H1 (cell line): ENCODE results near the gene ADCY1. TPM values are rescaled to one million over a fixed set of nuclear protein-coding genes. Genes with fewer than 3 reads are reported as not detected.
A peak's percentile ranks its signal among the peaks of the same experiment; 100 is the strongest.

Source experiments
- CTCF ChIA-PET: fragments of 300-600 bp; sonication (Branson Sonifier 250); formaldehyde crosslinking; loops from one replicate; lab custom pipeline; 2021; ENCODE audit not compliant: partially characterized antibody; lab: Charles Lee
- POLR2A ChIA-PET: fragments of 300-600 bp; sonication (Branson Sonifier 250); formaldehyde crosslinking; loops from one replicate; lab custom pipeline; 2021; ENCODE audit warnings: inconsistent platforms; ENCODE audit not compliant: partially characterized antibody; lab: Charles Lee
- DNase-seq, 2 experiments: peaks; one replicate each; pipeline versions ENCODE4 v3.0.0 to v3.0.0-alpha.2; 2010 to 2022; ENCODE audit warnings: low spot score in 2 of 2, low read depth in 1 of 2, mixed read lengths in 1 of 2
- FAIRE-seq: peaks from 2 replicates; lab custom pipeline; 2011; peaks lifted over from hg19 to GRCh38; lab: Jason Lieb, UNC
- H2AFZ ChIP-seq: 2 replicates; pipeline ENCODE4 v1.8.1; 2012; ENCODE audit warnings: low read length, inconsistent platforms
- H2AK5ac ChIP-seq: 2 replicates; pipeline ENCODE4 v1.6.1; 2013; ENCODE audit warnings: low read depth, low read length
- H2BK120ac ChIP-seq: replicated peaks from 2 replicates; pipeline ENCODE3; 2013; ENCODE audit warnings: low read depth, low read length, inconsistent platforms
- H2BK12ac ChIP-seq: 2 replicates; pipeline ENCODE4 v1.6.1; 2013; ENCODE audit warnings: low read depth, low read length
- H2BK15ac ChIP-seq: 2 replicates; pipeline ENCODE4 v1.6.1; 2013; ENCODE audit warnings: low read length
- H2BK20ac ChIP-seq: 2 replicates; pipeline ENCODE4 v1.6.1; 2013; ENCODE audit warnings: low read length
- H2BK5ac ChIP-seq: 2 replicates; pipeline ENCODE4 v1.6.1; 2013; ENCODE audit warnings: low read depth, low read length
- H3K14ac ChIP-seq: 2 replicates; pipeline ENCODE4 v1.6.1; 2013; ENCODE audit warnings: inconsistent platforms; ENCODE audit not compliant: insufficient read length
- H3K18ac ChIP-seq: 2 replicates; pipeline ENCODE4 v1.6.1; 2013; ENCODE audit warnings: low read length; ENCODE audit errors: extremely low read depth
- H3K23ac ChIP-seq: 2 replicates; pipeline ENCODE4 v1.6.1; 2013; ENCODE audit warnings: inconsistent platforms; ENCODE audit not compliant: insufficient read length
- H3K23me2 ChIP-seq: 2 replicates; pipeline ENCODE4 v1.6.1; 2013; ENCODE audit warnings: low read depth, low read length
- H3K27ac ChIP-seq: 2 replicates; pipeline ENCODE4 v1.6.1; 2011; ENCODE audit warnings: low read depth, low read length, inconsistent platforms
- H3K27me3 ChIP-seq, 4 experiments: replicated peaks in 1 of 4; 1 replicate in 1 of 4; 2 replicates in 3 of 4; pipeline versions ENCODE4 v1.6.1 to v1.8.1; 2011 to 2013; ENCODE audit warnings: low read length in 3 of 4, mild to moderate bottlenecking in 3 of 4, inconsistent platforms in 2 of 4, mixed read lengths in 2 of 4, moderate library complexity in 1 of 4; ENCODE audit not compliant: control insufficient read depth in 3 of 4, insufficient read depth in 3 of 4; ENCODE audit errors: extremely low read depth in 1 of 4
- H3K36me3 ChIP-seq, 4 experiments: 2 replicates each; pipeline versions ENCODE4 v1.6.1 to v1.8.1; 2011 to 2013; ENCODE audit warnings: mild to moderate bottlenecking in 4 of 4, low read length in 3 of 4, moderate library complexity in 2 of 4, control low read depth in 1 of 4, inconsistent platforms in 1 of 4; ENCODE audit not compliant: insufficient read depth in 4 of 4, control insufficient read depth in 2 of 4
- H3K4ac ChIP-seq: replicated peaks from 2 replicates; pipeline ENCODE3; 2013; ENCODE audit warnings: low read length, low read depth, mixed read lengths, inconsistent platforms; ENCODE audit not compliant: insufficient read length
- H3K4me1 ChIP-seq, 4 experiments: replicated peaks in 1 of 4; 1 replicate in 1 of 4; 2 replicates in 3 of 4; pipeline versions ENCODE4 v1.6.1 to v1.8.1; 2011 to 2013; ENCODE audit warnings: low read length in 3 of 4, inconsistent platforms in 2 of 4, mixed read lengths in 1 of 4; ENCODE audit not compliant: insufficient read depth in 4 of 4, control insufficient read depth in 3 of 4
- H3K4me2 ChIP-seq, 2 experiments: 2 replicates each; pipeline versions ENCODE4 v1.6.1 to v1.8.1; 2011 to 2013; ENCODE audit warnings: low read depth in 2 of 2, low read length in 2 of 2, control low read depth in 1 of 2, inconsistent platforms in 1 of 2, mild to moderate bottlenecking in 1 of 2; ENCODE audit not compliant: insufficient read depth in 1 of 2
- H3K4me3 ChIP-seq, 4 experiments: fragments of 200-600, 300-600 bp in 1 of 4; sonication (generic), shearing (Covaris generic), sonication (Bioruptor Twin) in 1 of 4; 2 replicates each; pipeline versions ENCODE4 v1.5.1 to v1.8.1; 2011 to 2016; ENCODE audit warnings: low read length in 4 of 4, low read depth in 3 of 4, control low read depth in 2 of 4, inconsistent platforms in 2 of 4, mild to moderate bottlenecking in 2 of 4, mixed read lengths in 1 of 4, moderate library complexity in 1 of 4; ENCODE audit not compliant: insufficient read depth in 2 of 4; ENCODE audit errors: extremely low read depth in 1 of 4
- H3K56ac ChIP-seq: replicated peaks from 2 replicates; pipeline ENCODE3; 2013; ENCODE audit warnings: low read depth, mild to moderate bottlenecking, mixed read lengths, low read length, inconsistent platforms; ENCODE audit not compliant: insufficient read length
- H3K79me1 ChIP-seq: 2 replicates; pipeline ENCODE4 v1.6.1; 2013; ENCODE audit warnings: low read depth, low read length, control low read depth
- H3K79me2 ChIP-seq, 2 experiments: 2 replicates each; pipeline versions ENCODE4 v1.6.1 to v1.8.1; 2012 to 2013; ENCODE audit warnings: low read length in 2 of 2, mild to moderate bottlenecking in 2 of 2, inconsistent platforms in 1 of 2; ENCODE audit not compliant: insufficient read depth in 2 of 2, control insufficient read depth in 1 of 2
- H3K9ac ChIP-seq, 4 experiments: replicated peaks in 1 of 4; 1 replicate in 1 of 4; 2 replicates in 3 of 4; pipeline versions ENCODE4 v1.6.1 to v1.8.1; 2011 to 2013; ENCODE audit warnings: low read depth in 3 of 4, low read length in 3 of 4, control low read depth in 2 of 4, mild to moderate bottlenecking in 2 of 4, moderate library complexity in 2 of 4, inconsistent platforms in 1 of 4; ENCODE audit errors: extremely low read depth in 1 of 4
- H3K9me3 ChIP-seq, 2 experiments: 2 replicates each; pipeline versions ENCODE4 v1.6.1 to v1.8.1; 2012 to 2013; ENCODE audit warnings: mild to moderate bottlenecking in 2 of 2, moderate library complexity in 2 of 2, control low read depth in 1 of 2, inconsistent platforms in 1 of 2, low read depth in 1 of 2, low read length in 1 of 2, mixed read lengths in 1 of 2; ENCODE audit not compliant: insufficient read depth in 2 of 2
- H4K20me1 ChIP-seq, 2 experiments: replicated peaks in 1 of 2; 2 replicates each; pipeline versions ENCODE3 to v1.8.1; 2011 to 2013; ENCODE audit warnings: inconsistent platforms in 2 of 2, low read length in 2 of 2, mild to moderate bottlenecking in 1 of 2; ENCODE audit not compliant: insufficient read depth in 2 of 2, control insufficient read depth in 1 of 2
- H4K5ac ChIP-seq: 2 replicates; pipeline ENCODE4 v1.6.1; 2013; ENCODE audit warnings: low read length, low read depth, mixed read lengths, inconsistent platforms; ENCODE audit not compliant: insufficient read length
- H4K8ac ChIP-seq: 2 replicates; pipeline ENCODE4 v1.8.0; 2013; ENCODE audit warnings: mild to moderate bottlenecking, moderate library complexity, low read length, inconsistent platforms; ENCODE audit not compliant: insufficient read depth; ENCODE audit errors: extremely low read depth
- H4K91ac ChIP-seq: replicated peaks from 2 replicates; pipeline ENCODE3; 2013; ENCODE audit warnings: low read length, mixed read lengths, inconsistent platforms; ENCODE audit not compliant: insufficient read length
- CTCF ChIP-seq, 3 experiments: IDR thresholded peaks; 1 replicate in 2 of 3; 2 replicates in 1 of 3; pipeline versions ENCODE4 v1.5.1 to v1.6.1; 2011; ENCODE audit warnings: low read length in 3 of 3, mild to moderate bottlenecking in 3 of 3, inconsistent platforms in 2 of 3, low read depth in 1 of 3, moderate library complexity in 1 of 3; ENCODE audit not compliant: insufficient read depth in 1 of 3; ENCODE audit errors: control extremely low read depth in 1 of 3
- RAD21 ChIP-seq, 2 experiments: IDR thresholded peaks in 1 of 2; conservative IDR thresholded peaks in 1 of 2; 2 replicates each; pipeline ENCODE4 v1.6.1; 2011; ENCODE audit warnings: low read depth in 2 of 2, low read length in 2 of 2, improper control_type of control experiment in 1 of 2, inconsistent platforms in 1 of 2, mild to moderate bottlenecking in 1 of 2, moderate library complexity in 1 of 2
- SP4 ChIP-seq: IDR thresholded peaks from 2 replicates; pipeline ENCODE4 v1.6.1; 2012; ENCODE audit warnings: low read length, inconsistent platforms
- YY1 ChIP-seq: IDR thresholded peaks from 2 replicates; pipeline ENCODE4 v1.6.1; 2011; ENCODE audit warnings: low read depth, mild to moderate bottlenecking, low read length
- WGBS, 2 experiments: shearing (Covaris generic) in 1 of 2; methylation state at CpG; one replicate each; pipeline versions ENCODE4 v1.1.6 to v1.1.7; 2013 to 2015; ENCODE audit warnings: low lambda C conversion rate in 2 of 2, mixed read lengths in 2 of 2, inconsistent platforms in 1 of 2, low coverage in 1 of 2, missing lambda C conversion rate in 1 of 2; ENCODE audit not compliant: insufficient replicate concordance in 2 of 2, insufficient coverage in 1 of 2, insufficient read length in 1 of 2; ENCODE audit errors: extremely low coverage in 1 of 2, missing lambda C conversion rate in 1 of 2; 5-methylcytosine and 5-hydroxymethylcytosine counted together
- polyA plus RNA-seq, 7 experiments: library from polyadenylated mRNA; depleted of rRNA in 3 of 7; stranded (reverse) in 5 of 7; unstranded in 2 of 7; fragments of >200 nt in 5 of 7; fragments of 200-250 nt in 2 of 7; gene quantifications; 1 replicate in 5 of 7; 2 replicates in 1 of 7; 4 replicates in 1 of 7; pipeline versions ENCODE4 v1.2.1 to v1.2.3, GENCODE V29; 2011 to 2013; ENCODE audit warnings: missing spikeins in 2 of 7, mixed read lengths in 2 of 7
- total RNA-seq: library from RNA; stranded (reverse); fragmentation: NEBNext Ultra II Directional; extraction: Animal tissue kit (Norgen Biotek cat#: 25700); gene quantifications from 2 replicates; pipeline ENCODE4 v1.2.1, GENCODE V29; 2021

Gene ADCY1
- total and polyA plus RNA-seq, 2 of the 8 experiments (the other 6 are each of a cell fraction or from before 2014, with no cell fraction given) = 7.9 to 26.9 TPM

GRCh38 chr7:45617166-45617565 is 43.0 kb downstream of the ADCY1 start:
- 73% methylated on average over 3 of the region's 3 CpGs; no CpG with 5 or more reads in 1 of the 2 experiments for WGBS, 2 experiments
- H4K20me1 ChIP-seq = no peaks in the 10 kb centered on the region
- H3K27me3 ChIP-seq = no peaks in the 10 kb centered on the region
- H3K9ac ChIP-seq = no peak overlapping the region
- H3K79me2 ChIP-seq = no peaks in the 10 kb centered on the region
- H3K27ac ChIP-seq = no peak overlapping the region
- H3K4me3 ChIP-seq = no peak overlapping the region
- H3K4me2 ChIP-seq = no peak overlapping the region
- H2BK120ac ChIP-seq = no peak overlapping the region
- POLR2A ChIA-PET = interaction anchor here (0.6 kb wide), 1 partner anchor 540 kb away, joined by 4 read pairs; no protein-coding TSS in a partner anchor
- H3K79me1 ChIP-seq = no peaks in the 10 kb centered on the region
- peak in 1 of 2 experiments; percentile 41 for DNase-seq
- H3K4me1 ChIP-seq = no peaks in the 10 kb centered on the region
- peaks cover 0 to 7% (median 3%) of the 10 kb centered on the region in 4 experiments; a peak in 5 of 8 replicates for H3K36me3 ChIP-seq
- H2AK5ac ChIP-seq = 0 out of 2 replicates have a peak overlapping the region, but pooled peaks have one; percentile 24
- no peak overlapping the region for H2BK12ac ChIP-seq
- H4K8ac ChIP-seq = no peak overlapping the region
- no peak overlapping the region for H3K23ac ChIP-seq
- no peak overlapping the region for H3K14ac ChIP-seq
- H2AFZ ChIP-seq = no peak overlapping the region
- no peak overlapping the region for H2BK15ac ChIP-seq
- no peak overlapping the region for H4K5ac ChIP-seq
- no peak overlapping the region for H3K4ac ChIP-seq
- no peaks in the 10 kb centered on the region for H3K23me2 ChIP-seq
- H3K18ac ChIP-seq = no peak overlapping the region
- H3K56ac ChIP-seq = no peak overlapping the region
- TF ChIP-seq SP4 (no peak), RAD21 (IDR thresholded peaks at IDR 0.05 in 1 of 2, conservative IDR thresholded peaks at IDR 0.05 in 1 of 2; ENCODE audit: low read depth in 2 of 2, low read length in 2 of 2) (peak; percentile 55 to 67), CTCF (IDR thresholded peaks at IDR 0.05; ENCODE audit: control extremely low read depth in 1 of 3, insufficient read depth in 1 of 3, low read depth in 1 of 3, low read length in 3 of 3) (peak; percentile 49 to 78 (median 77)), YY1 (0 out of 2 replicates have a peak, but pooled peaks have one; percentile 4)
- TF ChIP-seq, all 59 proteins: peak for 3
- CTCF ChIA-PET = interaction anchor here (0.6 to 2.0 kb wide), 6 partner anchors 11 to 267 kb away, joined by 3 to 4 read pairs (median 4); no protein-coding TSS in a partner anchor
- no peak overlapping the region for H2BK5ac ChIP-seq
- H2BK20ac ChIP-seq = no peak overlapping the region
- H3K9me3 ChIP-seq = peaks cover 0 to 5% of the 10 kb centered on the region in 2 experiments; a peak in 1 of 4 replicates
- peak; percentile 75 for FAIRE-seq
- no peak overlapping the region for H4K91ac ChIP-seq
